Activated CD4-positive, alpha-beta T cell treated with anti-CD3 and anti-CD28 coated beads for 48 hours (primary cell): Measurements from ENCODE around the gene LTF.
"Not testable (repeated sequence)": the region's sequence is repeated elsewhere in the genome, so short reads cannot be mapped to it uniquely, and the experiment has no call there.

Source experiments
- DNase-seq: peaks from one replicate; pipeline ENCODE4 v3.0.0-alpha.2; 2020

The LTF gene

GRCh38 chr3:46464326-46465195, at the start of gene LTF:
Gene LTF (minus strand): TSS chr3:46464905. CDS start chr3:46464867, 38 bp downstream.
- no peak for DNase-seq

GRCh38 chr3:46512191-46512749, 47.6 kb upstream of the LTF start:
- DNase-seq: no peak

- DNase-seq: no peak
Observed at GRCh38 chr3:46509661-46510187, 45.0 kb upstream of the LTF start.

GRCh38 chr3:46508850-46509591, 44.3 kb upstream of the LTF start:
- no peak for DNase-seq

- no peak for DNase-seq
Observed at GRCh38 chr3:46506526-46506925, 41.8 kb upstream of the LTF start.

- no peak for DNase-seq
Observed at GRCh38 chr3:46505953-46506352, 41.2 kb upstream of the LTF start.

GRCh38 chr3:46504789-46505188, 40.1 kb upstream of the LTF start:
- peak; percentile 49 for DNase-seq

GRCh38 chr3:46503200-46503874, 38.6 kb upstream of the LTF start:
- no peak for DNase-seq

GRCh38 chr3:46501702-46502101, 37.0 kb upstream of the LTF start:
- DNase-seq: no peak

- no peak for DNase-seq
Observed at GRCh38 chr3:46500656-46501635, 36.2 kb upstream of the LTF start.

GRCh38 chr3:46498916-46499519, 34.3 kb upstream of the LTF start:
- no peak for DNase-seq

GRCh38 chr3:46497556-46498265, 33.0 kb upstream of the LTF start, which contains the start of gene RTP3:
Gene RTP3 (plus strand): TSS chr3:46497976. CDS start chr3:46498063, 87 bp downstream.
- DNase-seq: no peak

GRCh38 chr3:46496746-46497555, 32.2 kb upstream of the LTF start:
- DNase-seq: peak; percentile 54

GRCh38 chr3:46495901-46496456, 31.3 kb upstream of the LTF start:
- DNase-seq: no peak

- DNase-seq: not testable (repeated sequence)
Observed at GRCh38 chr3:46494491-46494890, 29.8 kb upstream of the LTF start.

- DNase-seq: no peak
Observed at GRCh38 chr3:46492890-46493547, 28.3 kb upstream of the LTF start.

GRCh38 chr3:46491089-46492070, 26.7 kb upstream of the LTF start:
- no peak for DNase-seq
